H1 (cell line): Measurements from ENCODE around the gene UBN1. TPM values are rescaled to one million over a fixed set of nuclear protein-coding genes. Genes with fewer than 3 reads are reported as not detected.

Source experiments
- CTCF ChIA-PET: fragments of 300-600 bp; sonication (Branson Sonifier 250); formaldehyde crosslinking; loops from one replicate; lab custom pipeline; 2021; ENCODE audit not compliant: partially characterized antibody; lab: Charles Lee
- POLR2A ChIA-PET: fragments of 300-600 bp; sonication (Branson Sonifier 250); formaldehyde crosslinking; loops from one replicate; lab custom pipeline; 2021; ENCODE audit warnings: inconsistent platforms; ENCODE audit not compliant: partially characterized antibody; lab: Charles Lee
- DNase-seq, 2 experiments: peaks; one replicate each; pipeline versions ENCODE4 v3.0.0 to v3.0.0-alpha.2; 2010 to 2022; ENCODE audit warnings: low spot score in 2 of 2, low read depth in 1 of 2, mixed read lengths in 1 of 2
- FAIRE-seq: peaks from 2 replicates; lab custom pipeline; 2011; peaks lifted over from hg19 to GRCh38; lab: Jason Lieb, UNC
- H2AFZ ChIP-seq: 2 replicates; pipeline ENCODE4 v1.8.1; 2012; ENCODE audit warnings: low read length, inconsistent platforms
- H2AK5ac ChIP-seq: 2 replicates; pipeline ENCODE4 v1.6.1; 2013; ENCODE audit warnings: low read depth, low read length
- H2BK120ac ChIP-seq: replicated peaks from 2 replicates; pipeline ENCODE3; 2013; ENCODE audit warnings: low read depth, low read length, inconsistent platforms
- H2BK12ac ChIP-seq: 2 replicates; pipeline ENCODE4 v1.6.1; 2013; ENCODE audit warnings: low read depth, low read length
- H2BK15ac ChIP-seq: 2 replicates; pipeline ENCODE4 v1.6.1; 2013; ENCODE audit warnings: low read length
- H2BK20ac ChIP-seq: 2 replicates; pipeline ENCODE4 v1.6.1; 2013; ENCODE audit warnings: low read length
- H2BK5ac ChIP-seq: 2 replicates; pipeline ENCODE4 v1.6.1; 2013; ENCODE audit warnings: low read depth, low read length
- H3K14ac ChIP-seq: 2 replicates; pipeline ENCODE4 v1.6.1; 2013; ENCODE audit warnings: inconsistent platforms; ENCODE audit not compliant: insufficient read length
- H3K18ac ChIP-seq: 2 replicates; pipeline ENCODE4 v1.6.1; 2013; ENCODE audit warnings: low read length; ENCODE audit errors: extremely low read depth
- H3K23ac ChIP-seq: 2 replicates; pipeline ENCODE4 v1.6.1; 2013; ENCODE audit warnings: inconsistent platforms; ENCODE audit not compliant: insufficient read length
- H3K23me2 ChIP-seq: 2 replicates; pipeline ENCODE4 v1.6.1; 2013; ENCODE audit warnings: low read depth, low read length
- H3K27ac ChIP-seq: 2 replicates; pipeline ENCODE4 v1.6.1; 2011; ENCODE audit warnings: low read depth, low read length, inconsistent platforms
- H3K27me3 ChIP-seq, 4 experiments: replicated peaks in 1 of 4; 1 replicate in 1 of 4; 2 replicates in 3 of 4; pipeline versions ENCODE4 v1.6.1 to v1.8.1; 2011 to 2013; ENCODE audit warnings: low read length in 3 of 4, mild to moderate bottlenecking in 3 of 4, inconsistent platforms in 2 of 4, mixed read lengths in 2 of 4, moderate library complexity in 1 of 4; ENCODE audit not compliant: control insufficient read depth in 3 of 4, insufficient read depth in 3 of 4; ENCODE audit errors: extremely low read depth in 1 of 4
- H3K36me3 ChIP-seq, 4 experiments: 2 replicates each; pipeline versions ENCODE4 v1.6.1 to v1.8.1; 2011 to 2013; ENCODE audit warnings: mild to moderate bottlenecking in 4 of 4, low read length in 3 of 4, moderate library complexity in 2 of 4, control low read depth in 1 of 4, inconsistent platforms in 1 of 4; ENCODE audit not compliant: insufficient read depth in 4 of 4, control insufficient read depth in 2 of 4
- H3K4ac ChIP-seq: replicated peaks from 2 replicates; pipeline ENCODE3; 2013; ENCODE audit warnings: low read length, low read depth, mixed read lengths, inconsistent platforms; ENCODE audit not compliant: insufficient read length
- H3K4me1 ChIP-seq, 4 experiments: replicated peaks in 1 of 4; 1 replicate in 1 of 4; 2 replicates in 3 of 4; pipeline versions ENCODE4 v1.6.1 to v1.8.1; 2011 to 2013; ENCODE audit warnings: low read length in 3 of 4, inconsistent platforms in 2 of 4, mixed read lengths in 1 of 4; ENCODE audit not compliant: insufficient read depth in 4 of 4, control insufficient read depth in 3 of 4
- H3K4me2 ChIP-seq, 2 experiments: 2 replicates each; pipeline versions ENCODE4 v1.6.1 to v1.8.1; 2011 to 2013; ENCODE audit warnings: low read depth in 2 of 2, low read length in 2 of 2, control low read depth in 1 of 2, inconsistent platforms in 1 of 2, mild to moderate bottlenecking in 1 of 2; ENCODE audit not compliant: insufficient read depth in 1 of 2
- H3K4me3 ChIP-seq, 4 experiments: fragments of 200-600, 300-600 bp in 1 of 4; sonication (generic), shearing (Covaris generic), sonication (Bioruptor Twin) in 1 of 4; 2 replicates each; pipeline versions ENCODE4 v1.5.1 to v1.8.1; 2011 to 2016; ENCODE audit warnings: low read length in 4 of 4, low read depth in 3 of 4, control low read depth in 2 of 4, inconsistent platforms in 2 of 4, mild to moderate bottlenecking in 2 of 4, mixed read lengths in 1 of 4, moderate library complexity in 1 of 4; ENCODE audit not compliant: insufficient read depth in 2 of 4; ENCODE audit errors: extremely low read depth in 1 of 4
- H3K56ac ChIP-seq: replicated peaks from 2 replicates; pipeline ENCODE3; 2013; ENCODE audit warnings: low read depth, mild to moderate bottlenecking, mixed read lengths, low read length, inconsistent platforms; ENCODE audit not compliant: insufficient read length
- H3K79me1 ChIP-seq: 2 replicates; pipeline ENCODE4 v1.6.1; 2013; ENCODE audit warnings: low read depth, low read length, control low read depth
- H3K79me2 ChIP-seq, 2 experiments: 2 replicates each; pipeline versions ENCODE4 v1.6.1 to v1.8.1; 2012 to 2013; ENCODE audit warnings: low read length in 2 of 2, mild to moderate bottlenecking in 2 of 2, inconsistent platforms in 1 of 2; ENCODE audit not compliant: insufficient read depth in 2 of 2, control insufficient read depth in 1 of 2
- H3K9ac ChIP-seq, 4 experiments: replicated peaks in 1 of 4; 1 replicate in 1 of 4; 2 replicates in 3 of 4; pipeline versions ENCODE4 v1.6.1 to v1.8.1; 2011 to 2013; ENCODE audit warnings: low read depth in 3 of 4, low read length in 3 of 4, control low read depth in 2 of 4, mild to moderate bottlenecking in 2 of 4, moderate library complexity in 2 of 4, inconsistent platforms in 1 of 4; ENCODE audit errors: extremely low read depth in 1 of 4
- H3K9me3 ChIP-seq, 2 experiments: 2 replicates each; pipeline versions ENCODE4 v1.6.1 to v1.8.1; 2012 to 2013; ENCODE audit warnings: mild to moderate bottlenecking in 2 of 2, moderate library complexity in 2 of 2, control low read depth in 1 of 2, inconsistent platforms in 1 of 2, low read depth in 1 of 2, low read length in 1 of 2, mixed read lengths in 1 of 2; ENCODE audit not compliant: insufficient read depth in 2 of 2
- H4K20me1 ChIP-seq, 2 experiments: replicated peaks in 1 of 2; 2 replicates each; pipeline versions ENCODE3 to v1.8.1; 2011 to 2013; ENCODE audit warnings: inconsistent platforms in 2 of 2, low read length in 2 of 2, mild to moderate bottlenecking in 1 of 2; ENCODE audit not compliant: insufficient read depth in 2 of 2, control insufficient read depth in 1 of 2
- H4K5ac ChIP-seq: 2 replicates; pipeline ENCODE4 v1.6.1; 2013; ENCODE audit warnings: low read length, low read depth, mixed read lengths, inconsistent platforms; ENCODE audit not compliant: insufficient read length
- H4K8ac ChIP-seq: 2 replicates; pipeline ENCODE4 v1.8.0; 2013; ENCODE audit warnings: mild to moderate bottlenecking, moderate library complexity, low read length, inconsistent platforms; ENCODE audit not compliant: insufficient read depth; ENCODE audit errors: extremely low read depth
- H4K91ac ChIP-seq: replicated peaks from 2 replicates; pipeline ENCODE3; 2013; ENCODE audit warnings: low read length, mixed read lengths, inconsistent platforms; ENCODE audit not compliant: insufficient read length
- CHD1 ChIP-seq: IDR thresholded peaks from 2 replicates; pipeline ENCODE4 v1.6.1; 2012; ENCODE audit warnings: low read depth, low read length, improper control_type of control experiment
- FOSL1 ChIP-seq: IDR thresholded peaks from 2 replicates; pipeline ENCODE4 v1.6.1; 2011; ENCODE audit warnings: mild to moderate bottlenecking, low read depth, low read length, moderate library complexity; ENCODE audit not compliant: insufficient read depth
- GABPA ChIP-seq: IDR thresholded peaks from 2 replicates; pipeline ENCODE4 v1.6.1; 2011; ENCODE audit warnings: mild to moderate bottlenecking, low read length, moderate library complexity, borderline replicate concordance; ENCODE audit not compliant: insufficient read depth
- HDAC6 ChIP-seq: IDR thresholded peaks from one replicate; pipeline ENCODE4 v1.7.1; 2012; ENCODE audit warnings: low read depth, mild to moderate bottlenecking, inconsistent platforms, low read length, moderate library complexity
- NRF1 ChIP-seq: IDR thresholded peaks from 2 replicates; pipeline ENCODE4 v1.6.1; 2011; ENCODE audit warnings: mild to moderate bottlenecking, low read depth, low read length, improper control_type of control experiment
- PHF8 ChIP-seq: fragments of 200-600 bp; sonication (generic); conservative IDR thresholded peaks from 2 replicates; pipeline ENCODE4 v1.7.1; 2012; ENCODE audit warnings: low read depth, mild to moderate bottlenecking, inconsistent platforms, low read length, moderate library complexity
- SUZ12 ChIP-seq: fragments of 200-600 bp; sonication (generic); IDR thresholded peaks from 2 replicates; pipeline ENCODE4 v1.6.1; 2012; ENCODE audit warnings: mild to moderate bottlenecking, inconsistent platforms, low read length, moderate library complexity, mixed read lengths
- WGBS, 2 experiments: shearing (Covaris generic) in 1 of 2; methylation state at CpG; one replicate each; pipeline versions ENCODE4 v1.1.6 to v1.1.7; 2013 to 2015; ENCODE audit warnings: low lambda C conversion rate in 2 of 2, mixed read lengths in 2 of 2, inconsistent platforms in 1 of 2, low coverage in 1 of 2, missing lambda C conversion rate in 1 of 2; ENCODE audit not compliant: insufficient replicate concordance in 2 of 2, insufficient coverage in 1 of 2, insufficient read length in 1 of 2; ENCODE audit errors: extremely low coverage in 1 of 2, missing lambda C conversion rate in 1 of 2; 5-methylcytosine and 5-hydroxymethylcytosine counted together
- polyA plus RNA-seq, 7 experiments: library from polyadenylated mRNA; depleted of rRNA in 3 of 7; stranded (reverse) in 5 of 7; unstranded in 2 of 7; fragments of >200 nt in 5 of 7; fragments of 200-250 nt in 2 of 7; gene quantifications; 1 replicate in 5 of 7; 2 replicates in 1 of 7; 4 replicates in 1 of 7; pipeline versions ENCODE4 v1.2.1 to v1.2.3, GENCODE V29; 2011 to 2013; ENCODE audit warnings: missing spikeins in 2 of 7, mixed read lengths in 2 of 7
- total RNA-seq: library from RNA; stranded (reverse); fragmentation: NEBNext Ultra II Directional; extraction: Animal tissue kit (Norgen Biotek cat#: 25700); gene quantifications from 2 replicates; pipeline ENCODE4 v1.2.1, GENCODE V29; 2021
- TF ChIP-seq, protein P1 (sequence below): IDR thresholded peaks from 2 replicates; pipeline ENCODE4 v1.6.1; 2012; ENCODE audit warnings: inconsistent platforms
- TF ChIP-seq, protein P2 (sequence below): IDR thresholded peaks from 2 replicates; pipeline ENCODE4 v1.6.1; 2012; ENCODE audit warnings: inconsistent platforms

Gene UBN1
- total and polyA plus RNA-seq, 2 of the 8 experiments (the other 6 are each of a cell fraction or from before 2014, with no cell fraction given) = 16.2 to 37.0 TPM

DNA sequence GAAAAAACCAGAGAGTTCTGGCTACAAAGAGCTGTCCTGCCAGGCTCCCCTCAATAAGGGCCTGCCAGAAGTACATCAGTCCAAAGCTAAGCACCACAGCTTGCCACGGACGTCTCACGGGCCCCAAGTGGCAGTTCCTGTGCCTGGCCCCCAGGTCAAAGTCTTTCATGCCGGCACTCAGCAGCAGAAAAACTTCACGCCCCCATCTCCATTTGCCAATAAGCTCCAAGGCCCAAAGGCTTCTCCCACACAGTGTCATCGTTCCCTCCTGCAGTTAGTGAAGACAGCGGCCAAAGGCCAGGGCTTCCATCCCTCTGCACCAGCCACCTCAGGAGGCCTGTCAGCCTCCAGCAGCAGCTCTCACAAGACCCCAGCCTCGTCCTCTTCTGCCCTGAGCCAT, 27.4 kb downstream of the UBN1 start:
- H2BK15ac ChIP-seq = no peak overlapping the region
- peaks cover 32 to 87% (median 67%) of the 10 kb centered on the region in 4 experiments for H3K36me3 ChIP-seq
- peaks cover 4% of the 10 kb centered on the region; the same call in 1 of the 2 replicates for H3K79me1 ChIP-seq
- FAIRE-seq (no peak), DNase-seq (no peak)
- H3K14ac ChIP-seq = no peak overlapping the region
- no peak overlapping the region for H4K8ac ChIP-seq
- no peak overlapping the region for H2BK20ac ChIP-seq
- no peak overlapping the region for H3K4me3 ChIP-seq
- peaks cover 2 to 9% of the 10 kb centered on the region in 2 experiments for H4K20me1 ChIP-seq
- ChIA-PET POLR2A (interaction anchor here (0.6 to 3.0 kb wide), 6 partner anchors 10 to 535 kb away, joined by 3 to 13 read pairs (median 4); no protein-coding TSS in a partner anchor), CTCF (interaction anchor here (0.8 to 2.8 kb wide), 6 partner anchors 9 to 85 kb away, joined by 3 to 15 read pairs (median 4); no protein-coding TSS in a partner anchor)
- H3K27me3 ChIP-seq = no peaks in the 10 kb centered on the region
- H3K23me2 ChIP-seq = no peaks in the 10 kb centered on the region
- no peak overlapping the region for H2BK120ac ChIP-seq
- H2BK12ac ChIP-seq = no peak overlapping the region
- no peak overlapping the region for H2AK5ac ChIP-seq
- H4K5ac ChIP-seq = no peak overlapping the region
- H3K18ac ChIP-seq = no peak overlapping the region
- H3K9ac ChIP-seq = no peak overlapping the region
- no peak overlapping the region for H4K91ac ChIP-seq
- H2AFZ ChIP-seq = no peak overlapping the region
- 0 out of 4 replicates have a peak, but pooled peaks cover 0 to 2% of the 10 kb centered on the region in 2 experiments for H3K79me2 ChIP-seq
- H3K4me1 ChIP-seq = no peaks in the 10 kb centered on the region
- H3K4me2 ChIP-seq = no peak overlapping the region
- H3K4ac ChIP-seq = no peak overlapping the region
- H3K56ac ChIP-seq = no peak overlapping the region
- H3K9me3 ChIP-seq = no peaks in the 10 kb centered on the region
- no peak overlapping the region for H3K27ac ChIP-seq
- WGBS, 2 experiments = 90% methylated on average over 8 of the region's 8 CpGs; no CpG with 5 or more reads in 1 of the 2 experiments
- no peak overlapping the region for H3K23ac ChIP-seq
- H2BK5ac ChIP-seq = no peak overlapping the region
- TF ChIP-seq NRF1 (no peak), GABPA (no peak), CHD1 (no peak), PHF8 (no peak), FOSL1 (no peak), HDAC6 (no peak), SUZ12 (no peak)
- TF ChIP-seq, protein P1, sequence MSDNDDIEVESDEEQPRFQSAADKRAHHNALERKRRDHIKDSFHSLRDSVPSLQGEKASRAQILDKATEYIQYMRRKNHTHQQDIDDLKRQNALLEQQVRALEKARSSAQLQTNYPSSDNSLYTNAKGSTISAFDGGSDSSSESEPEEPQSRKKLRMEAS = no peak
- TF ChIP-seq, protein P2, sequence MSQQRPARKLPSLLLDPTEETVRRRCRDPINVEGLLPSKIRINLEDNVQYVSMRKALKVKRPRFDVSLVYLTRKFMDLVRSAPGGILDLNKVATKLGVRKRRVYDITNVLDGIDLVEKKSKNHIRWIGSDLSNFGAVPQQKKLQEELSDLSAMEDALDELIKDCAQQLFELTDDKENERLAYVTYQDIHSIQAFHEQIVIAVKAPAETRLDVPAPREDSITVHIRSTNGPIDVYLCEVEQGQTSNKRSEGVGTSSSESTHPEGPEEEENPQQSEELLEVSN = no peak
